ENCODE measurements around the gene NMUR1. TPM values are rescaled to one million over a fixed set of nuclear protein-coding genes. Genes with fewer than 3 reads are reported as not detected.
"Not testable (repeated sequence)": the region's sequence is repeated elsewhere in the genome, so short reads cannot be mapped to it uniquely, and the experiment has no call there.

The NMUR1 gene, protein sequence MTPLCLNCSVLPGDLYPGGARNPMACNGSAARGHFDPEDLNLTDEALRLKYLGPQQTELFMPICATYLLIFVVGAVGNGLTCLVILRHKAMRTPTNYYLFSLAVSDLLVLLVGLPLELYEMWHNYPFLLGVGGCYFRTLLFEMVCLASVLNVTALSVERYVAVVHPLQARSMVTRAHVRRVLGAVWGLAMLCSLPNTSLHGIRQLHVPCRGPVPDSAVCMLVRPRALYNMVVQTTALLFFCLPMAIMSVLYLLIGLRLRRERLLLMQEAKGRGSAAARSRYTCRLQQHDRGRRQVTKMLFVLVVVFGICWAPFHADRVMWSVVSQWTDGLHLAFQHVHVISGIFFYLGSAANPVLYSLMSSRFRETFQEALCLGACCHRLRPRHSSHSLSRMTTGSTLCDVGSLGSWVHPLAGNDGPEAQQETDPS
- polyA plus RNA-seq (2013, experiment 1 of 2; ENCODE audit: insufficient read length) = 0.04 TPM
- not detected for polyA plus RNA-seq (2013, experiment 2 of 2; ENCODE audit: insufficient read length)

DNA sequence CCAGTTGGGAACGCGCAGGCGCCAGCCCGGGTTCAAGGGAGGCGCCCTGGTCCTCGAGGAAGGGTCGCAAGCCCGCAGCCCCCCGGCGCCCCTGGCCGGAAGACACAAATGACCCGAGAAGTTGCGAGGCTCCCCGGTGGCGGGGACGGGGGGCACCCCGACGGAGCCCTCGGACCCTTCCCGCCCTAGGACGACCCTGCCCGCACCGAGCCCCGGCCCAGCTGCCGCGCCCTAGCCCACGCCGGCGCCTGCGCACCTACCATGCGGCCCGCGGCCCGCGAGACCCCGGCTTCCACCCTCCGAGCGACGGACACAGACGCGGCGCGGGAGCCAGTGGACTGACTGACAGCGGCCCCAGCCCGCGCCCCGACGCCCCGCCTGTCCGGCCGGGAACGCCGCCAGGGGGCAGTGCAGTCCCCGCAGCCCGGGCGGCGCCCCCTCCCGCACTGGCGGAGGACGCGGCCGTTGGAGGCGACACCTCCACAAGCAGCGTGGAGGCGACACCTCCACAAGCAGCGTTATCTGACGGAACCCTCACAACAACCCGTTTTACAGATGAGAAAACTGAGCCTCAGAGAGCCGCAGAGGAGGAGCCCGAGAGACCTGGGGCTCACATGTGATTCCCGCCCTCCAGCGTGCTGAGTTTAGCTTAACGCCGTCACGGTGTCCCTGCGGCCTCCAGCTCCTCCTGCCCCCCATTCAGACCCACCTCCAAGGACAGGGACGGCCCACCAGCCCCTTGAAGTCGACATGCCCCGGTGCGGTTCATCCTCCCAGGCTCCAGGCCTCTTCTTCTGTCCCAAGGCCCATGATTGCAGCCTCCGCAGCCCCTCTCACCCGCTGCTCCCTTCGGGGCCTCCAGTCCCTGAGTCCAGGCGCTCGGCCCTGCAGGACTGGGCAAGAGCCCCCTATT, at the start of gene NMUR1:
Gene NMUR1, minus strand, starts transcription at position 347 of the 913 bp plus-strand sequence. Its CDS starts 84 bp downstream, at position 263.
- peak; percentile 31 for DNase-seq

GRCh38 chr2:231579560-231579959, 49.3 kb upstream of the NMUR1 start:
- no peak for DNase-seq

DNA sequence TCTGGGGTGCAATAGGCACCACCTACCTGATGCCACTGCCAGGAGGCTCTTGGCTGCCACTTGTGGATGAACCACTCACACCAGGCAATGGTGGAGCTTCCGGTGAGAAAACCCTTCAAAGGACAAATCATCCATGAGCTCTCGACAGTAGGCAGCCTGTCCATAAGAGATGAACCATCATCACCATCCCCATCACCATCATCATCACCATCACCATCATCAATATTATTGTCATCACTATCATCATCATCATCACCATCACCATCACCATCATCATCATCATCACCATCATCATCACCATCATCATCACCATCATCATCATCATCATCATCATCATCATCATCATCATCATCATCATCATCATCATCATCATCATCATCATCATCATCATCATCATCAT, 48.4 kb upstream of the NMUR1 start:
- not testable (repeated sequence) for DNase-seq

DNA sequence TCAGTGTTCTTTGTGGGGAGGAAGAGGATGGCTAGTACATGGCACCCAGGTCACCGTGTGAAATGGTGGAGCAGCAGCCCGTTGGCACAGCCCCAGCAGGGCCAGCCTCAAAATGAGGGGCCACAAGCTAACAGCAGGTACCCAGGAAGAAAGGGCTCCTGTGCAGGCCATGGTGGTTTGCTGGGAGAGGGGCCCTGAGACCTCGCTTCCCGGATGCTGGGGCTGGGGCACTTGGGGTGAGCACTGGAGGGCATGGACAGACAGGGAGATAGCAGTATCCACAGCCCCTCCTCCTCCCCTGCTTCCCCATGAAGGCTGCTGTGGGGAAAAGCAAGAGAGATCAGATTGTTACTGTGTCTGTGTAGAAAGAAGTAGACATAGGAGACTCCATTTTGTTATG, 46.2 kb upstream of the NMUR1 start:
- no peak for DNase-seq

DNA sequence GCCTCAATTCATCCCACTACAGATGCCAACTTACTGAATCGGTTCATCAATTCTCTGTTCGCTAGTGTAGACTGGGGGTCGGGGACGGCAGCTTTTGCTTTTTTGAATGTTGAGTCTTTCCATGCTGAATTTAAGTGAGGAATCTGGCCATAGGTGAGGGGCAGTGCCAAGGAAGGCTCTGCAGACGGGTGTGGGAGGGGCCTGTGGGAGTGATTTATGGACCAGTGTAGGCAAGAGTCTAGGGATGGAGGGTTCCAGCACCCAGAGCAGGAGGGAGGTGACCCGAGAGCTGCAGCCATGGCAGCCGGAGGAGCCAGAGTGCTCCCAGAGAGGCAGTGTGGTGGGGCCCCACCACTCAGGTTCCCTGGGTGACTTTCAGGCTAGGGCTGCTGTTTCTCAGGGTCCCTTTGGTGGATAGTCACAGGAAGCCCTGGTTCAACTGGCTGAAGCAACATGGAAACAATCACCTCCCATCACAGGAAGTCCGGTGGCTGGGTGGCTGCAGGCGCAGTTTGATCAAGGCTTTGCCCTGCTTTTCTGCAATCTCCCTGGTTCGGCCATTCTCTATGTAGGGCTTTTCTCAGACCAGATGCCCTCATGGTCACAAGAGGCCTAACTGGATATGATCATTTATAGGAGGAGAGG, 45.5 kb upstream of the NMUR1 start:
- DNase-seq = no peak

- DNase-seq = no peak
Measured at GRCh38 chr2:231573698-231574421, 43.6 kb upstream of the NMUR1 start.

DNA sequence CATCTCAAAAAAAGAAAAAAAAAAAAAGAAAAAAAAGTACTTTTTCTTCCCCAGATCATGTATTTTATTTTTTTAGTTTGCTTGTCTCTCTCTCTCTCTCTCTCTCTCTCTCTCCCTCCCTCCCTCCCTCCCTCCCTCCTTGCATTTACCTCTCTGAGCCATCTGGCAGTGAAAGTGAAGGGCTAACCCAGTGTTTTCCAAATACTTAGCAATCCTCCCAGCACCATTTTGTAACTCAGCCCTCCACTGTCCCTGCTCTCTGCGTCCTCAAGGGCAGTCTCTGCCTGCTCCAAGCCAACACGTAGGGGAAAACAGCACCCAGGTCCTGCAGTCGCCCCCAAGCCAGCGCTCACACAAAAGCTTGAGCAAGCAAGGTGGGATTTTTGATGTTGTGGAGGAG, 42.9 kb upstream of the NMUR1 start:
- no peak for DNase-seq

DNA sequence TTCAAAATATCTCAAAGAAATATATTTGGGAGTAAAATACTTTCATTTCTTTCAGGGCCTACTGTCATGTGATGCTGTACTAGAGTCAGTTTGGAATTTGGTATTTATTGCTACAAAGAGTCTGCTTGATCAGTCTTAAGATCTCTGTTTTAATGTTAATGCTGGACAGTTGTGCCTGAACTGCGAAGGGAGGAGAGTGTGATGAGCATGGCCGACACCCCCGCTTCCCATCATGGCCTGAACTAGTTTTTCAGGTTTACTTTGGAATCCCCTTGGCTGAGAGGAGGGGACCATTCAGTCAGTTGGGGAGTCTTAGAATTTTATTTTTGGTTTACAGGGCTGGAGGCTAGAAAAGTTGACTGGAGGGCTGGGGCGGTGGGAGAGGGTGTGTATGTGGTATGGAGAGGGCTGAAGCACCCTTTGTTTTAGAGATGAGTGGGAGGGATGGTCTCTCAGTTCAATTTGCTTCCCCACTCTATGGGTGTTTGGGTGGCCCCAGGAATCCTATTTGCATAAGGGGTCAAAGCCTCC, 41.5 kb upstream of the NMUR1 start:
- DNase-seq = no peak

DNA sequence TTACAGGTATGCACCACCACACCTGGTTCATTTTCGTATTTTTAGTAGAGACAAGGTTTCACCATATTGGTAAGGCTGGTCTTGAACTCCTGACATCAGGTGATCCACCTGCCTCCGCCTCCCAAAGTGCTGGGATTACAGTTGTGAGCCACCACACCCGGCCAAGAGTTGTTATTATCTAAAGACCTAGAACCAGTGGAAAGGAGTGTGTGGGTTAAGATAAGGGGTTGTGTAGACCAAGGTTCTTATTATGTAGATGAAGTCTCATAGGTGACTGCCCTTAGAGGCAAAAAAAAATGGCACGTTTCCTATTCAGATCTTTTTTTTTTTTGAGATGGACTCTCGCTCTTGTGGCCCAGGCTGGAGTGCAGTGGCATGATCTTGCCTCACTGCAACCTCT, 40.7 kb upstream of the NMUR1 start:
- DNase-seq = not testable (repeated sequence)

DNA sequence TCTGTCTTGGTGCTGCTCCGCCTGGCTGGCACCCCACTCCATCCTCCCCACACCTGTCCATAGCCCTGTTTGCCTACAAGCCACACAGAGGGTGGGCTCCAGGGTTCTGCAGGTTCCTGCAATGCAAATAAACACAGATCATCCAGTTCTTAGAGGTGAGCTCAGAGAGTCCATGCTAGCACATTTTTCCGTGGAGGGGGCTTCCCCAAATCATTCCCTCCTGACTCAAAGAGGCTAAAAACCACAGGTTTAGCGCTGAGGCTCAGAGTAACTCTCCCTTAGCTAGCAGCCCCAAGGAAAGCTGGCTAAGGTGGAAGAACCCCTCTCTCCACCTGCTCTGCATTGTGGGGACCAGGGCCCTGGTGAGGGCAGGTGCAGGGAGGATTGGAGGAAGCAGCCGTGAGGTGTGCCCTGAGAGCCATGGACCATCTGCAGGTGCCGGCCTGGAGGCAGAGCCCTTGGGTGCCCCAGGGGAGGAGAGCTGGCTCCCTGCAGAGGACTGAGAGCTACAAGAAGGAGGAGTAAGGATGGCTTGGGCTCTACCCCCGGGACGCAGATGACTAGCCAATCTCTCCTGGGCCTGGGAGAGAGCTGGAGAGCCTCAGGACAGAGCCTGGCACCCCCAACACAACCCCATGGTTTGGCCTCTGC, 38.7 kb upstream of the NMUR1 start:
- no peak for DNase-seq

GRCh38 chr2:231568098-231568784, 38.0 kb upstream of the NMUR1 start:
- DNase-seq = no peak

DNA sequence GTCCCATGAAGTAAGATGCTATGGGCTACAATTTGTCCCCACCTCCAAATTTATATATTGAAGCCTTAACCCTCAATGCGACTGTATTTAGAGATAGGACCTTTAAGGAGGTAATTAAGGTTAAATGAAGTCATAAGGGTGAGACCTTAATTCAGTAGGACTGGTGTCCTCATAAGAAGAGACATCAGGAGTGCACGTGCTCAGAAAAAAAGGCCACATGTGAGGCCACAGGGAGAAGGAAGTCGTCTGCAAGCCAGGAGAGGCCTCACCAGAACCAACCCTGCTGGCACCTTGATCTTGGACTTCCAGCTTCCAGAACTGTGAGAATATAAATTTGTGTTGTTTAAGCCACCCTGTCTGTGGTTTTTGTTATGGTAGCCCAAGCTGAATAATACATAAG, 36.9 kb upstream of the NMUR1 start:
- DNase-seq = no peak

DNA sequence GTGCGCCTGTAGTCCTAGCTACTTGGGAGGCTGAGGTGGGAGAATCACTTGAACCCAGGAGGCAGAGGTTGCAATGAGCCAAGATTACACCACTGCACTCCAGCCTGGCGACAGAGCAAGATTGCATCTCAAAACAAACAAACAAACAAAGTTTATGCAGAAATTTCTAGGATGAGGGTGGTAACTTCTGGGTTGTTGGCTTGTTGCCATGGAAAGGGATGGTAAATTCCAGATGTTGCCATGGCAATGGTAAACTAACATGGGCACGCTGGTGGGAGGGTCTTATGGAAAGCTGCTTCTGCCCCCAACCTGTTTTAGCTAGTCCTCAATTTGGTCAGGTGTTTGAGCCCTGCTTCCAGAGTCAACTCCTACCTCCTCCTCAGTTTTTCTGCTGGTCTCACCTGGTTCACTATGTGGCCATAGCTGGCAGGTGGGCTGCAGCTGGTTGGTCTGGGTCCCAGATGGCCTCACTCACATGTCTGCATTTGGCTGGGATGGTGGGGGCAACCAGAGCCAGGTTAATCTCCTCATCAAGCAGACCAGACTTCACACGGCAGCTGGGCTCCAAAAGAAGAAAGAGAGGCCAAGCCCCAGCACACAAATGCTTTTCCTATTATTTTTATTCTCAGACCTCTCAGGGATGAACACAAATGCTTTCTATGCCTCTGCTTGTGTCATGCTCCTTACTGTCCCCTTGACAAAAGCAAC, 35.8 kb upstream of the NMUR1 start:
- DNase-seq = no peak

- peak; percentile 30 for DNase-seq
Measured at GRCh38 chr2:231563378-231563961, 33.2 kb upstream of the NMUR1 start.

DNA sequence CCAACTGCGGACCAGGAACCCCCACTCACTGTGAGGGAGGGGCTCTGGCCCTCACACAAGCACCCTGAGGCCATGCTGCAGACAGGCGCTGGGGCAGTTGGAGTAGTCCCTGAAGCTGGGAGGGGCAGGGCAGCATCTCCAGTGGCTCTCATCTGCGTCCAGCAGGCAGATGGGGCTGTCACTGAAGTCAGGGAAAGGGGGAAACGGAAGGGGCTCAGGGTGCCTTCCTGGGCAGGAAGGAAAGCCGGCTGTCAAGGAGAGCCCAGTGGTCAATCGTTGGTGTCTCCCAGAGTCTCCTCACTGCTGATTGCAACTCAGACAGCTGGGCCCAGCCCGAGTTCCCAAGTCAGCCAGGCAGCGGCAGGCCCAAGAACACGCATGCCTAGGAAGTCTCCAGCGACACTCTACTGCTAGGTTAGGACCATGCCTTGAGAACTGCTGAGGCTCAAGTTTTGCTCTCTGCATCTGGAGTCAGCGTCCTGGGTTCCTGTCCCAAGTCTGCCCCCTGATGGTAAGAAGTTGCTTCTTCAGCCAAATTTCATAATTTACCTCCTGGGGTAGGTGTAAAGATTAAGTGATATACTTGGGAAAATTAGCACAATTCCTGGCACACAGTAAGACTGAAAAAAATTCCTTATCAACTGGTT, 27.4 kb upstream of the NMUR1 start:
- DNase-seq = peak; percentile 63

- no peak for DNase-seq
Measured at GRCh38 chr2:231556981-231557380, 26.7 kb upstream of the NMUR1 start.

DNA sequence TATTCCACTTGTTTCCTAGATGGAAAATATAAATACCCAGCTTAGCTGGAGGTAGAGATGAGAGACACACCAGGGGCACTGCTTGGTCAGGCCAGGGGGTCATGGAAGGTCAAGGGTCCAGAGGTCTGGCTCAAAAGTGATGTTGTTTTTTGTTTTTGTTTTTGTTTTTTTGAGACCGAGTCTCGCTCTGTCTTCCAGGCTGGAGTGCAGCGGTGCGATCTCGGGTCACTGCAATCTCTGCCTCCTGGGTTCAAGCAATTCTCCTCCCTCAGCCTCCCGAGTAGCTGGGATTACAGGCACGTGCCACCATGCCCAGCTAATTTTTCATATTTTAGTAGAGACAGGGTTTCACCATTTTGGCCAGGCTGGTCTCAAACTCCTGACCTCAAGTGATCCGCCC, 26.3 kb upstream of the NMUR1 start:
- not testable (repeated sequence) for DNase-seq

- DNase-seq = peak; percentile 11
Measured at GRCh38 chr2:231554748-231555545, 24.7 kb upstream of the NMUR1 start.
